Endothelial cell of hepatic sinusoid (primary cell): Measurements from ENCODE around the gene ZER1.
"Not testable (repeated sequence)": the region's sequence is repeated elsewhere in the genome, so short reads cannot be mapped to it uniquely, and the experiment has no call there.

Experiments
- in situ Hi-C: cut with HindIII; loops from 2 replicates; pipeline ENCODE4 v1.10.0; 2017; ENCODE audit warnings: low sequenced_read_pairs

ZER1 gene

GRCh38 chr9:128771745-128772519, at the start of gene ZER1:
Gene ZER1, minus strand, starts transcription at chr9:128771927. Its CDS starts 16,362 bp downstream, at chr9:128755565.
- in situ Hi-C loops, result no loop called here

DNA sequence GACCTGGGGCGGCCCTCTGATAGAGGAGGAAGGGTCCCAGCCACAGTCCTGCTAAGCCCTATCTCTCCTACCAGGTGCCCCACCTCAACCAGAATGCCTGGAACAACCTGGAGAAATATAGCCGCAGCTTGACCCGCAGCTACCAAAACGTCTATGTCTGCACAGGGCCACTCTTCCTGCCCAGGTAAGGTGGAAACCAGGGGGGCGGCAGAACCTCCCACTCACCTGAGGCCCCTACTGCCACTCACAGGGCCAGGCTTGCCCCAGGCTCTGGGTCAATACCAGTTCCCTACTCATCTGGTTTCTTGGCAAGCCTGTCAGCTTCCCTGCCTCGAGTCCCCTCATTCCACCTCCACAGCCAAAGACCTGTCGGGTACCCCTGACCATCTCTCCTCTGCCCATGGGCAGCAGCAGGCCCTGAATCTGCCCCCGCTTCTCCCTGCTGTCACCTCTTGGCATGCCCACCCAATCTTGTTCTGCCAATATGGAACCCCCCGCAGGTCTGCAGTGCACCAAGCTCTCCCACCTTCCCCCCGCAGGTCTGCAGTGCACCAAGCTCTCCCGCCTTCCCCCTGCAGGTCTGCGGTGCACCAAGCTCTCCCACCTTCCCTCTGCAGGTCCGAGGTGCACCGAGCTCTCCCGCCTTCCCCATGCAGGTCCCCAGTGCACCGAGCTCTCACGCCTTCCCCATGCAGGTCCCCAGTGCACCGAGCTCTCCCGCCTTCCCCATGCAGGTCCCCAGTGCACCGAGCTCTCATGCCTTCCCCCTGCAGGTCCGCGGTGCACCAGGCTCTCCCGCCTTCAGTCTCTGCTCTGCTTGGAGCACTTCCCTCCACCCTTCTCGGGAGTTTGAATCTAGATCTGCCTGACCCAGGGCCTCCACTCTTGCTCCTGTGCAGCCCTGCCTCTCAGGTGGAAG, 49.2 kb upstream of the ZER1 start:
- in situ Hi-C loops, result no loop called here

- in situ Hi-C loops, result no loop called here
Observed at GRCh38 chr9:128819716-128820664, 48.3 kb upstream of the ZER1 start.

GRCh38 chr9:128818839-128819715, 47.4 kb upstream of the ZER1 start:
- in situ Hi-C loops, result no loop called here

GRCh38 chr9:128818099-128818838, 46.5 kb upstream of the ZER1 start, which contains the start of gene ENDOG:
Gene ENDOG, plus strand, starts transcription at chr9:128818500. Its CDS starts 185 bp downstream, at chr9:128818685.
- in situ Hi-C loops, result no loop called here

DNA sequence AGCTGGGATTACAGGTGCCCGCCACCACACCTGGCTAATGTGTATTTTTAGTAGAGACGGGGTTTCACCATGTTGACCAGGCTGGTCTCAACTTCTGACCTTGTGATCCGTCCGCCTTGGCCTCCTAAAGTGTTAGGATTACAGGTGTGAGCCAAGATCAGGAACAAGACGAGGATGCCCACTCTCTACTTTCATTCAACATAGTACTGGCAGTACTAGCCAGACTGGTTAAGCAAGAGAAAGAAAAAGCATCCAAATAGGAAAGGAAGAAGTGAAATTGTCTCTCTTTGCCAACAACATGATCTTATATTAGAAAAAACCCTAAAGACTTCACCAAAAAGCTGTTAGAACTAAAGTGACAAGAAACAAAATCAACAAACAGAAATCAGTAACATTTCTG, 39.1 kb upstream of the ZER1 start:
- in situ Hi-C loops, result no loop called here

- in situ Hi-C loops, result loop anchor here (5.0 kb wide), 3 partner anchors 57 to 227 kb away; partner anchors contain the start of gene MIGA2
Observed at GRCh38 chr9:128809831-128810230, 38.1 kb upstream of the ZER1 start.

DNA sequence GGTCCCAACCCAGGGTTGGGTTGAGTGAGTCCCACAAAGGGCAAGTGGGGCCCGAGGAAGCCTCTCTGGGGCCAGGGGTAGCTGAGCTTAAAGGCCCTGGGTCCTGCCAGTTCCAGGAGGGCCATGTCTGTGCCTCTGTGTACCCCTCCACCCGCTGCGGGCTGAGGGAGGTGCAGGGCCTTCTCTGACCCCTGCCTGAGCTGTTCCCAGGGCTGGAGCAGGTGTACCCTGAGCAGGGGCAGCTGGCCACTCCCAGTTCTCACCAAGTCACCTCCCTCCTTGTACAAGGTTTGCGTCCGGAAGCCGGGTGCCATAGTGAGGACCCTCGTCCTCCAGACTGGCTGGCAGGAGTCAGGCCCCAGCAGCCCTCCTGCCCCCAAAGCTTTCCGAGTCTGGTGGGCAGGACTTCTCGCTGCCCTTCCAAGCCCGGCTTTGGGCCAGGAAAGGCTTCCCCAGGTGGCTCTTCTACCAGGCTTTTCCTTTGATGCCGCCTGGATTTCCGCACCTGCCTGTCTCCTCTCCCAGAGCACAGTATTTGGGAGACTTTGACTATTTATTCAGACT, 37.4 kb upstream of the ZER1 start:
- in situ Hi-C loops, result loop anchor here (5.0 kb wide), 3 partner anchors 58 to 228 kb away; partner anchors contain the start of gene MIGA2

- in situ Hi-C loops, result loop anchor here (5.0 kb wide), 3 partner anchors 59 to 229 kb away; partner anchors contain the start of gene MIGA2
Observed at GRCh38 chr9:128808543-128808942, 36.8 kb upstream of the ZER1 start.

GRCh38 chr9:128807827-128808226, 36.1 kb upstream of the ZER1 start:
- in situ Hi-C loops, result loop anchor here (5.0 kb wide), 3 partner anchors 59 to 229 kb away; partner anchors contain the start of gene MIGA2

GRCh38 chr9:128805661-128806060, 33.9 kb upstream of the ZER1 start:
- in situ Hi-C loops, result loop anchor here (5.0 kb wide), 3 partner anchors 62 to 232 kb away; partner anchors contain the start of gene MIGA2

DNA sequence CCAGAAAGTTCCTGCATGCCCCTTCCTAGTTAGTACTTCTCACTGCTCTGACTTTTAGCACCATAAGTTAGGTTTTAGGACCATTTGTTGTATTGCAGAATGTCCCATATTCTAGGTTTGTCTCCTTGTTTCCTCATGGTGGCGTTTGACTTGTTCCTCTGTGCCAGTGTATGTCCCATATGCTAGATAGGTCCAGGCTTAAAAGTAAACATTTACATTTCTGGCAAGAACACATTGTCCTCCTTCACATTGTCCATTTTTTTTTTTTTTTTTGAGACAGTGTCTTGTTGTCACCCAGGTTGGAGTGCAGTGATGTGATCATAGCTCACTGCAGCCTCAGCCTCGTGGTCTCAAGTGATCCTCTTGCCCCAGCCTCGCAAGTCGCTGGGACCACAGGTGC, 30.8 kb upstream of the ZER1 start:
- in situ Hi-C loops, result no loop called here

- in situ Hi-C loops, result no loop called here
Observed at GRCh38 chr9:128800061-128800460, 28.3 kb upstream of the ZER1 start.

DNA sequence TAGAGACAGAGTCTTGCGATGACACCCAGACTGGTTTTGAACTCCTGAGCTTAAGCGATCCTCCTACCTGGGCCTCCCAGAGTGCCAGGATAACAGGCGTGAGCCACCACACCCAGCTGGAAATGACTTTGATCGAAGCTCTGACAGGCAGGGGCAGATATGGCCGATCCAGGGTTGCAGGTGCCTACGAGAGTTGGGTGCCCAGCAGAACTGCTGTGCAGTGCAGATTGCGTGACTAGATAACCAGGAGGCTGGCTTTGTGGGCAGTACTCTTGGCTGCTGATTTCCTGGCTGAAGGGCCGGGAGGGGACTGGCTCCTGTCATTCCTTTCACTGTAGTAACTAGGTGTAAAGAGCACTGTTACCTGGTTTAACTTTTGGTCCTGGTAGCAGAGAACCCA, 27.2 kb upstream of the ZER1 start:
- in situ Hi-C loops, result no loop called here

GRCh38 chr9:128794961-128795360, 23.2 kb upstream of the ZER1 start:
- in situ Hi-C loops, result not testable (repeated sequence)

- in situ Hi-C loops, result no loop called here
Observed at GRCh38 chr9:128792978-128793686, 21.4 kb upstream of the ZER1 start.

- in situ Hi-C loops, result no loop called here
Observed at GRCh38 chr9:128792134-128792533, 20.4 kb upstream of the ZER1 start.

DNA sequence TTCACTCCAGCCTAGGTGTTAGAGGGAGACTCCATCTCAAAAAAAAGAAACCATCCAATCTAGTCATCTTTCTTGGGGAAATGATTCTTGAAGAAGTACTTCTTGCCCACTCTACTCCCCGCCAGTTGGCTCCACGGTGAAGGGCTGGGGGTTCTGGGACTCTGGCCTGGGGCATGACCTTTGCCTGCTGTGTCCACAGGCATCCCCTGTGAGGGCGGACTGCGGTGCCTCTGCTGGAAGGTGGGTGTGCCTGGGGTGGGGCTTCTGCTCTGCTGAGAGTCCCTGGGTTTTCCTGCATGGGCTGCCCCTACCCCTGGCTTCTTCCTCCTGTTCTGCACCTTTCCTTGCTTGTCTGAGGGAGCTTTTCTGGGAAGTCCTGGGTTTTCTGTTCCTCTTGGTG, 18.8 kb upstream of the ZER1 start:
- in situ Hi-C loops, result no loop called here
